Articular chondrocyte of knee joint (primary cell): ENCODE data around the gene GPR158. TPM values are rescaled to one million over a fixed set of nuclear protein-coding genes. Genes with fewer than 3 reads are reported as not detected.

Experiments used
- small RNA-seq: library from RNA; depleted of rRNA; stranded (forward); fragments of <200 nt; gene quantifications from one replicate; pipeline ENCODE3, GENCODE V24; 2012
- total RNA-seq: library from RNA; depleted of rRNA; stranded (reverse); fragments of >200 nt; gene quantifications from 2 replicates; pipeline ENCODE4 v1.2.3, GENCODE V29; 2012

GPR158 gene
- 0.11 and 0.13 TPM in 2 replicates for total RNA-seq

GRCh38 chr10:25174461-25175230 is at the start of gene GPR158:
TSS of gene GPR158 (plus strand) at chr10:25175001. CDS start at chr10:25175421, 420 bp downstream.

Small RNA genes within 50 kb of the gene (small RNA-seq; reads per million reads assigned to genes)
- not detected for gene RN7SKP220

Other genes starting within 250 kb of the GPR158 start
- gene PRTFDC1, start 222.4 kb upstream of the GPR158 start, total RNA-seq = 17.8 and 23.5 TPM in 2 replicates
- gene ENKUR, start 158.8 kb upstream of the GPR158 start, total RNA-seq = 0.76 and 0.78 TPM in 2 replicates
- gene THNSL1, start 158.4 kb upstream of the GPR158 start, total RNA-seq = 4.2 and 5.7 TPM in 2 replicates